HUES64 (cell line): Measurements from ENCODE around the gene POLN.
"Not testable (repeated sequence)": the region's sequence is repeated elsewhere in the genome, so short reads cannot be mapped to it uniquely, and the experiment has no call there.

Experiments
- H3K27ac ChIP-seq: 2 replicates; pipeline ENCODE4 v1.7.0; 2013; ENCODE audit warnings: low read depth, low read length, inconsistent platforms
- H3K27me3 ChIP-seq: 2 replicates; pipeline ENCODE4 v1.6.1; 2013; ENCODE audit warnings: mild to moderate bottlenecking, low read length; ENCODE audit not compliant: insufficient read depth
- H3K36me3 ChIP-seq: 2 replicates; pipeline ENCODE4 v1.6.1; 2013; ENCODE audit warnings: mild to moderate bottlenecking, low read length; ENCODE audit not compliant: insufficient read depth
- H3K4me1 ChIP-seq: 2 replicates; pipeline ENCODE4 v1.6.1; 2013; ENCODE audit warnings: mild to moderate bottlenecking, low read length, moderate library complexity; ENCODE audit not compliant: insufficient read depth
- H3K4me3 ChIP-seq: 2 replicates; pipeline ENCODE4 v1.5.1; 2013; ENCODE audit warnings: mild to moderate bottlenecking, low read length, moderate library complexity
- H3K9ac ChIP-seq: 2 replicates; pipeline ENCODE4 v1.6.1; 2013; ENCODE audit warnings: mild to moderate bottlenecking, low read depth, low read length
- H3K9me3 ChIP-seq: 2 replicates; pipeline ENCODE4 v1.6.1; 2013; ENCODE audit warnings: low read depth, low read length; ENCODE audit not compliant: insufficient read depth
- WGBS: fragments of 150-250, 120-280 bp; methylation state at CpG from one replicate; pipeline ENCODE4 v1.1.7; 2013; ENCODE audit warnings: missing lambda C conversion rate; 5-methylcytosine and 5-hydroxymethylcytosine counted together

Gene POLN

DNA sequence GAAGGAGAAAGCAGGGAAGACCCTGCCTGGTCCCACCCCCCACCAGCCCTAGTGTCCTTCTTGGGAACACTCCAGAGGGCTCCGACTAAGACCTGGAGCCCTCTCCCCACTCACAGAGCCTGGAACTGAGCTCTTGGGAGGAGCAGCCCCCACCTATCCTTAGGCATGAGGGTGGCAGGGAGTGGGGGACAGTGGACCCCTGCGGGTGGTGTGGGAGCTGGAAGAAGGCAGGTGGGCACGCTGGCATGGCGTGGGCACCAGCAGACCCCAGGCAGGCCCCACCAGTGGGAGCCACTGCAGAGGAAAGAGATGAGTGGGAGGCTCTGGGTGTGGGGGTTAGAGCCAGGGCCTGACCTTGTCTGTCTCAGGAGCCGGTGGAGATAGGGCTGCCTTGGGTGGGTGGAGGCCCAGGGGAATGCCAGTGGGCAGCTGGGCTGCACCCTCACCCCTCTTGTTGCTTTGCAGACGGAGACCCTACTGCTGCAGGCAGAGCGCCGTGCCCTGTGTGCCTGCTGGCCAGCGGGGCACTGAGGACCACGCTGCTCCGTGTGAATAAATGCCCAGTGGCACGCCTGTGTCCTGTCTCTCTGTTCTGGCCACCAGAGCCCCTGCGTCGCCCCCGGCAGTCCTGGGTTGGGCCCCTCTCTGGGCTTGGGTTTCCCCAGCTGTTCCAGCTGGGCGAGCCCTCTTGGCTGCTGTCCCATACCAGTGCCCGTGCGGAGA lies 198.4 kb downstream of the POLN start:
- WGBS = 93% methylated on average over 18 of the region's 18 CpGs
- Histone ChIP-seq H3K9me3 (no peaks in the 10 kb centered on the region), H3K27me3 (peaks cover 71% of the 10 kb centered on the region), H3K27ac (no peak overlapping the region), H3K4me1 (no peaks in the 10 kb centered on the region), H3K36me3 (no peaks in the 10 kb centered on the region), H3K4me3 (no peak overlapping the region), H3K9ac (no peak overlapping the region)

DNA sequence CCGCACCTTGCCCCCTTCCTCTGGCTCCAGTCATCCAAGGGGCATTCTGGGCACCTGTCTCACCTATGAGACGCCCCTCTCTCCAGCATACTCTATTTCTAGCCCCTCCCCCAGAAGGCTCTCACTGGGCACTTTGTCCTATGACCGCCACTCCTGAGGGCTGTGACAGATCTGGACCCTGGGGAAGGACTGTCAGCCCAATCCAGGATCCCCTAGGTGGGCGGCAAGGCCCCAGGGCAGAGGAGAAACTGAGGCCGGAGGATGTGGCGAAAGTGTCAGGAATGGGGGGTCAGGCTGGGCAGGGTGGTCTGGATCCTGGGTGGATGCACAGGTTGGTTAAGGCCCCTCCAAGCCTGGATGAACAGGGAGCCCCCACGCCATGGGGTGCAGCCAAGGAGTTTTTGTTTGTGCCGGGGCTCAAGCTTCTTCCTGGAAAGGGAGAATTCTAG lies 198.9 kb downstream of the POLN start:
- Histone ChIP-seq H3K36me3 (no peaks in the 10 kb centered on the region), H3K4me1 (no peaks in the 10 kb centered on the region), H3K4me3 (peak overlapping the region; percentile 29), H3K9me3 (no peaks in the 10 kb centered on the region), H3K27ac (no peak overlapping the region), H3K9ac (no peak overlapping the region), H3K27me3 (peaks cover 75% of the 10 kb centered on the region)
- WGBS = 81% methylated on average over 8 of the region's 8 CpGs

DNA sequence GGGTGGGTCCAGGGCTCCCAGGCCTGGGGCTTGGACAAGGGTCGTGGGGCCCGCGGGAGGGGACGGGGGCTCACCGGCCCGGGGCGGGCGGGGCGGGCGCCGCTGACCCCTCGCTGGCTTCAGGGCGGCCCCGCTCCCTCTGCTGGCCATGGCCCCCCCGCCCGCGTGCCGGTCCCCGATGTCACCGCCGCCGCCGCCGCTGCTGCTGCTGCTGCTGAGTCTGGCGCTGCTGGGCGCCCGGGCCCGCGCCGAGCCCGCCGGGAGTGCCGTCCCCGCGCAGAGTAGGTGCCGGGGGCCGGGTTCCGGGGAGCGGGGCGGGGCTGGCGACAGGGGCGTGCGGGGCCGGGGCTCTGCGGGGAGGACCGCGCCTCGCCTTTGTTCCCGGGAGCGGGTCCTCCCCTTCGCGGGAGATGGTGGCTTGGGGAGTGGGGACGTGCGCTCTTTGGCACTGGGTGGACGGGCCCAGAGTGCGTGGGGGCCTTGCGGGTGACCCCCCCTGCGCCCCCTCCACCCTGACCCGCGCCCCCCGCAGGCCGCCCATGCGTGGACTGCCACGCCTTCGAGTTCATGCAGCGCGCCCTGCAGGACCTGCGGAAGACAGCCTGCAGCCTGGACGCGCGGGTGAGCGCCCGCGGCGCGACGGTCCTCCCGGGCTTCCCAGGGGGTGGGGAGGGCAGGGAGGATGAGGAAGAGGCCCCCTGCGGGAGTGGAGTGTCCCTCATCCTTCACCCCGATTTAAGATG lies 199.5 kb downstream of the POLN start:
- WGBS = 3% methylated on average over 78 of the region's 80 CpGs
- H3K27ac ChIP-seq = no peak overlapping the region
- H3K27me3 ChIP-seq = peaks cover 76% of the 10 kb centered on the region

DNA sequence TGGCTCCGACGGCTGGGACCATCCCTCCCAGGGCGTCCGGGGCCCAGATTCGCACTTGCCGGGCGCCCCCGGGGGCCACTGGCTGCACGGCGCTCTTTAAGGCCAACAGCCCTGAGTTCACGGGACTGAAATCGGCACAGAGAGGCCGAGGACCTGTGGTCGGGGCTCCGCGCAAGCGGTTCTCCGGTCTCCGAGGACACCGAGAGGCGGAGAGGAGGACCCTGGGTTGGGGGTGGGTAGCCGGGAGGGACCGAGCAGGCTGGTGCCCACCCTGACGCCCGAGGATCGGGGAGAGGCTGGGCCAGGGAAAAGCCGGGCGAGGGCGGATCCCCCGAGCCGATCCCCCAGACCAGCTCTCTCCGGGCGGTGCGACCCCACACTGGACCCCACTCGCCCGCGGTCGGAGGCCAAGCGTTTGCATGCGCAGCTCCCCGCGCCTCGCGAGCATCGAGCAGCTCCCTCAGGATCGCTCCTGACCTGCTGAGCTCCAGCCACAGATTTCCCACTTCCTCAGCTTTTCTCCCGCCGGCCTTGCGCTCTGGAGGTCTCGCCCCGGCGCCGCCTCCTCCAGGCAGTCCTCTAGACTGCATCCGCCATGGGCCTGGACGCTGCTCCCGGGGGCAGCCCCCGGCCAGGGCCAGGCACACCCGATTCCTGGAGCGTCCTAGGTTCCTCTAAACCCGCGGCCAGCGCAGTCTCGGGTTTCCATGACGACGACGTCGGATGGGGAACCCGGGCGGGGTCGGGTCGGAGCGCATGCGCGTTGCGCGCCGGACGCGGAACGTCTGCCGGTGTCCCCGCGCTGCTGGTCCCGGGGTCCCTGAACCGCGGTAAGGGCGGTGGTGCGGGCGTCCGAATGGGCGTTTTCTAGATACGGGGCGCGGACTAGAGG lies 200.4 kb downstream of the POLN start:
- H3K9ac ChIP-seq = 0 out of 2 replicates have a peak overlapping the region, but pooled peaks have one; percentile 40
- H3K27ac ChIP-seq = no peak overlapping the region
- no peaks in the 10 kb centered on the region for H3K36me3 ChIP-seq
- H3K27me3 ChIP-seq = peaks cover 83% of the 10 kb centered on the region
- H3K9me3 ChIP-seq = no peaks in the 10 kb centered on the region
- WGBS = under 1% methylated on average over 94 of the region's 94 CpGs
- no peaks in the 10 kb centered on the region for H3K4me1 ChIP-seq
- peak overlapping the region; percentile 77 for H3K4me3 ChIP-seq

More for the DNA sequence above, 199.5 kb downstream of the POLN start:
- Histone ChIP-seq H3K9me3 (no peaks in the 10 kb centered on the region), H3K9ac (no peak overlapping the region), H3K4me3 (peak overlapping the region; percentile 77), H3K4me1 (no peaks in the 10 kb centered on the region), H3K36me3 (no peaks in the 10 kb centered on the region)

DNA sequence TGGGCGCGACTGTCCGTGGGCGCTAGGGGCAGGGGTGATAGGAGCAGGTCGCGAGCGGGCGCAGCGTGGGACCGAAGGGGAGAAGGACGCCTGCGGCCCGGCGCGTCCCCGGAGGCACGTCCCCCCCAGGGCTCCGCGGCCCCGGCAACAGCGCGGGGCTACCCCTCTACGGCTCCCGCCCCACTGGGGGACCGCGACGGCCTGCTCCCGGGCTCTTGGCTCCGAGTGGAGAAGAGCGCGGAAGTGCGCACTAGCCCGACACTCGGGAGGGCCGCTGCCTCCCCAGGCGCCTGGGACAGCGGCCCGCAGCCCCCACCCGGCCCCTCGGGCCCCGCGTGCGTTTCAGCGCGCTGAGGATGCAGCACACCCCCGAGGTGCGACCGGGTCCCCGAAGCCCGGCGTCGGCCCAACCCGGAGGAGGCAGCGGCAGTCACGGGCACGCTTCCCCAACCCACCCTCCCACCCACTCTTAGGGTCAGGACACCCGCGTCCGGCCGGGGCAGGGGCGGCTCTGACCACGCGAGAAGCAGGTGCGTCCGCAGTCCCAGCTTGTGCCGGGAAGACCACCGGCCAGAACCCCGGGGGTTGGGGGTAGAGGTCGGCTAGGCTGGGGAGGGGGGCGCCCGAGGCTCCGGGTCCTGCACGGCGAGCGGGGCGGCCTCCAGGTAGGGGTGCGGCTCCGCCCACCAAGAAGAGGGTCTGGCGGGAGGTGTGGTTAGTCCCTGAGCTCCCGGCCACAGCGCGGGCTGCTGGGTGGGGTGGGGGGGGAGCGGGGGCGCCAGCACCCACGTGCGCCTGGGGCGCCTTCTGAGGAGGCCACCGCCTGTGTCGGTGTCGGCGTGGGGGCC lies 201.3 kb downstream of the POLN start:
- Histone ChIP-seq H3K27me3 (peaks cover 85% of the 10 kb centered on the region), H3K9me3 (no peaks in the 10 kb centered on the region), H3K36me3 (no peaks in the 10 kb centered on the region), H3K4me3 (peak overlapping the region; percentile 77), H3K9ac (no peak overlapping the region), H3K27ac (no peak overlapping the region), H3K4me1 (no peaks in the 10 kb centered on the region)
- 9% methylated on average over 91 of the region's 91 CpGs for WGBS

DNA sequence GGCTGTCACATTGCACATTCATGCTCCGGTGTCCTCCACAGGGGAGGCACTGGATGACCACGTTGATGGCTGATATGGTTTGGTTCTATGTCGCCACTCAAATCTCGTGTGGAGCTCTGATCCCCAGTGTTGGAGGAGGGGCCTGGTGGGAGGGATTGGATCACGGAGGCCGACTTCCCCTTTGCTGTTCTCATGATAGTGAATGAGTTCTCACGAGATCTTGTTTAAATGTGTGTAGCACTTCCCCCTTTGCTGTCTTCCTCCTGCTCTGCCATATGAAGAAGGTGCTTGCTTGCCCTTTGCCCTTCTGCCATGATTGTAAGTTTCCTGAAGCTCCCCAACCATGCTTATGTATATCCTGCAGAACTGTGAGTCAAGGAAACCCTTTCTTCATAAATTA lies 205.1 kb downstream of the POLN start:
- H3K27ac ChIP-seq = no peak overlapping the region
- H3K9me3 ChIP-seq = no peaks in the 10 kb centered on the region
- 79% methylated on average over 7 of the region's 7 CpGs for WGBS
- H3K4me3 ChIP-seq = no peak overlapping the region
- peaks cover 83% of the 10 kb centered on the region for H3K27me3 ChIP-seq
- no peaks in the 10 kb centered on the region for H3K4me1 ChIP-seq
- no peak overlapping the region for H3K9ac ChIP-seq
- H3K36me3 ChIP-seq = no peaks in the 10 kb centered on the region

DNA sequence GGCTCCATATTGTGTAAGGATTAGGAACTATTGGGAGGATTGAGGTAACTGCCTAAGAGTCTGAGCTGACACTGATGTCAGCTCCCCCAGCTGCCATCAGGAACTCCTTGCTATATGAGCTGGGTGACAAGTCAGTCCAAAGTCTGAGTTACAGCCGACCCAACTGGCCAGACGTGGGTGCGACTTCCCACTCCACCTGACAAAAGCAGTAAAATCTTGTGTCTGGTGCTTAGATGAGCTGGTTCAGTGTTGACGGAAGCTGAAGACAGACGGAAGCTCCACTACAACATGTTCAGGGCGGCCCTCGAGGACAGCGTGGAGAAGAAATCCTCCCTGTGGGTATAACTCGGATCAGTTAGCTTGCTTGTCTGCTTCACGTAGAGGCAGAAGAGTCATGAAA lies 205.6 kb downstream of the POLN start:
- no peaks in the 10 kb centered on the region for H3K9me3 ChIP-seq
- H3K9ac ChIP-seq = no peak overlapping the region
- no peaks in the 10 kb centered on the region for H3K4me1 ChIP-seq
- no peak overlapping the region for H3K4me3 ChIP-seq
- no peak overlapping the region for H3K27ac ChIP-seq
- peaks cover 78% of the 10 kb centered on the region for H3K27me3 ChIP-seq
- WGBS = 86% methylated on average over 10 of the region's 10 CpGs
- no peaks in the 10 kb centered on the region for H3K36me3 ChIP-seq

DNA sequence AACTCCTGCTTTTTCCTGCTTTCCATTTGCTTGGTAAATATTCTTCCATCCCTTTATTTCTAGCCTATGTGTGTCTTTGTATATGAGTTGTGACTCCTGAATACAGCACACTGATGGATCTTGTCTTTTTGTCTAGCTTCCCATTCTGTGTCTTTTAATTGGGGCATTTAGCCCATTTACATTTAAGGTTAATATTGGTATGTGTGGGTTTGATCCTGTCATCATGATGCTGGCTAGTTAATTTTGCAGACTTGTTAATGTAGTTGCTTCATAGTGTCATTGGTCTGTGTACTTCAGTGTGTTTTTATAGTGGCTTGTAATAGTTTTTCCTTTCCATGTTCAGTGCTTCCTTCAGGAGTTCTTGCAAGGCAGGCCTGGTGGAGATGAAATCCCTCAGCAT lies 210.8 kb downstream of the POLN start:
- not testable (repeated sequence) for H3K4me3 ChIP-seq, H3K36me3 ChIP-seq, H3K9me3 ChIP-seq, H3K9ac ChIP-seq, H3K4me1 ChIP-seq, H3K27ac ChIP-seq
- peaks cover 42% of the 10 kb centered on the region for H3K27me3 ChIP-seq

DNA sequence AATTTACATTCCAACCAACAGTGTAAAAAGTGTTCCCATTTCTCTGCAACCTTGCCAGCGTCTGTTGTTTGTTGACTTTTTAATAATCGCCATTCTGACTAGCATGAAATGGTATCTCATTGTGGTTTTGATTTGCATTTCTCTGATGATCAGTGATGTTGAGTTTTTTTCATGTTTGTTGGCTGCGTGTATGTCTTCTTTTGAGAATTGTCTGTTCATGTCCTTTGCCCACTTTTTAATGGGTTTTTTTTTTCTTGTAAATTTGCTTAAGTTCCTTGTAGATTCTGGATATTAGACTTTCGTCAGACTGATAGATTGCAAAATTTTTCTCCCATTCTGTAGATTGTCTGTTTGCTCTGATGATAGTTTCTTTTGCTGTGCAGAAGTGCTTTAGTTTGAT lies 214.8 kb downstream of the POLN start:
- WGBS = 90% methylated on average over 4 of the region's 4 CpGs
- H3K9me3 ChIP-seq, H3K4me3 ChIP-seq, H3K9ac ChIP-seq, H3K27ac ChIP-seq, H3K36me3 ChIP-seq, H3K4me1 ChIP-seq: not testable (repeated sequence)
- H3K27me3 ChIP-seq = peaks cover 14% of the 10 kb centered on the region; the same call in 1 of the 2 replicates

DNA sequence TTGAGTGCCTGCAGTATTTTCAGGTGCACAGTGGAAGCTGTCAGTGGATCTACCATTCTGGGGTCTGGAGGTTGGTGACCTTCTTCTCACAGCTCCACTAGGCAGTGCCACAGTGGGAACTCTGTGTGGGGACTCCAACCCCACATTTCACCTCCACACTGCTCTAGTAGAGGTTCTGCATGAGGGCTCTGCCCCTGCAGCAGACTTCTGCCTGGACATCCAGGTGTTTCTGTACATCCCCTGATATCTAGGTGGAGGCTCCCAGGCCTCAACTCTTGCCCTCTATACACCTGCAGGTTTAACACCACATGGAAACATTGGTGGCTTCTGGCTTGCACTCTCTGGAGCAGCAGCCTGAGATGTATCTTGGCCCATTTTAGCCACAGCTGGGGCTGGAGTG lies 216.1 kb downstream of the POLN start:
- H3K9me3 ChIP-seq = peaks cover 5% of the 10 kb centered on the region; the same call in 1 of the 2 replicates
- H3K4me1 ChIP-seq = peaks cover 4% of the 10 kb centered on the region; the same call in 1 of the 2 replicates
- H3K27ac ChIP-seq = no peak overlapping the region
- no peak overlapping the region for H3K9ac ChIP-seq
- no peaks in the 10 kb centered on the region for H3K36me3 ChIP-seq
- H3K27me3 ChIP-seq = peaks cover 10% of the 10 kb centered on the region; the same call in 1 of the 2 replicates
- no peak overlapping the region for H3K4me3 ChIP-seq
